OCI-LY3 (cell line): ENCODE data around the gene CBX1.
A peak's percentile ranks its signal among the peaks of the same experiment; 100 is the strongest.

Experiments used
- H2AFZ ChIP-seq: fragments of 200-600, 300-600 bp; shearing (Covaris generic); 2 replicates; pipeline ENCODE4 v1.6.0; 2014; ENCODE audit warnings: antibody characterized with exemption, low read depth, low read length
- H3K27ac ChIP-seq: fragments of 200-600, 300-600 bp; sonication (generic); 2 replicates; pipeline ENCODE4 v1.5.1; 2014; ENCODE audit warnings: mild to moderate bottlenecking, low read length, moderate library complexity, mixed read lengths
- H3K27me3 ChIP-seq: fragments of 200-600, 300-600 bp; sonication (generic); 2 replicates; pipeline ENCODE4 v1.6.1; 2014; ENCODE audit warnings: low read depth, low read length, mixed read lengths
- H3K36me3 ChIP-seq: fragments of 200-600, 300-600 bp; sonication (generic); replicated peaks from 2 replicates; pipeline ENCODE3; 2014; ENCODE audit warnings: low read depth, low read length, mixed read lengths
- H3K4me1 ChIP-seq: fragments of 300-600, 200-600 bp; sonication (generic); 2 replicates; pipeline ENCODE4 v1.6.1; 2014; ENCODE audit warnings: low read length, mixed read lengths
- H3K4me2 ChIP-seq: fragments of 200-600, 300-600 bp; sonication (generic); 2 replicates; pipeline ENCODE4 v1.6.1; 2014; ENCODE audit warnings: low read length, mixed read lengths
- H3K4me3 ChIP-seq: fragments of 300-600, 200-600 bp; sonication (generic); 2 replicates; pipeline ENCODE4 v1.5.1; 2014; ENCODE audit warnings: antibody characterized with exemption, mild to moderate bottlenecking, low read length, moderate library complexity
- H3K79me2 ChIP-seq: fragments of 300-600, 200-600 bp; shearing (Covaris generic); 2 replicates; pipeline ENCODE4 v1.6.1; 2014; ENCODE audit warnings: mild to moderate bottlenecking, low read length, mixed read lengths
- H3K9ac ChIP-seq: fragments of 300-600, 200-600 bp; shearing (Covaris generic); 2 replicates; pipeline ENCODE4 v1.6.0; 2014; ENCODE audit warnings: mild to moderate bottlenecking, low read length, moderate library complexity
- H3K9me3 ChIP-seq: fragments of 200-600, 300-600 bp; shearing (Covaris generic); 2 replicates; pipeline ENCODE4 v1.6.1; 2014; ENCODE audit warnings: low read length, mixed read lengths; ENCODE audit not compliant: insufficient read depth
- H4K20me1 ChIP-seq: fragments of 200-600, 300-600 bp; sonication (generic); 2 replicates; pipeline ENCODE4 v1.6.1; 2016; ENCODE audit warnings: low read length, mixed read lengths; ENCODE audit not compliant: insufficient read depth
- CTCF ChIP-seq: fragments of 200-600, 300-600 bp; sonication (generic); IDR thresholded peaks from 2 replicates; pipeline ENCODE4 v1.5.1; 2014; ENCODE audit warnings: antibody characterized with exemption, low read length, low read depth
- EZH2phosphoT487 ChIP-seq: fragments of 200-600 bp; shearing (Covaris generic); IDR thresholded peaks from 2 replicates; pipeline ENCODE4 v1.6.1; 2018; ENCODE audit warnings: antibody characterized with exemption, mixed run types, low read depth

CBX1 gene

GRCh38 chr17:48131216-48131824 is 30.0 kb upstream of the CBX1 start:
- H3K9me3 ChIP-seq = no peaks in the 10 kb centered on the region
- no peaks in the 10 kb centered on the region for H3K79me2 ChIP-seq
- no peak overlapping the region for H2AFZ ChIP-seq
- no peak overlapping the region for H3K27ac ChIP-seq
- no peak overlapping the region for H3K4me3 ChIP-seq
- H4K20me1 ChIP-seq = no peaks in the 10 kb centered on the region
- H3K4me1 ChIP-seq = no peaks in the 10 kb centered on the region
- H3K36me3 ChIP-seq = peaks cover 12% of the 10 kb centered on the region
- H3K27me3 ChIP-seq = no peaks in the 10 kb centered on the region
- H3K4me2 ChIP-seq = no peak overlapping the region
- no peak overlapping the region for H3K9ac ChIP-seq
- no peak for TF ChIP-seq EZH2phosphoT487
- peak; percentile 92 for TF ChIP-seq CTCF

- Histone ChIP-seq H4K20me1 (no peaks in the 10 kb centered on the region), H3K4me2 (no peak overlapping the region), H3K4me1 (no peaks in the 10 kb centered on the region), H3K27ac (no peak overlapping the region), H3K9ac (no peak overlapping the region), H3K4me3 (no peak overlapping the region), H3K9me3 (no peaks in the 10 kb centered on the region), H2AFZ (no peak overlapping the region), H3K36me3 (peaks cover 19% of the 10 kb centered on the region), H3K79me2 (no peaks in the 10 kb centered on the region), H3K27me3 (no peaks in the 10 kb centered on the region)
- no peak for TF ChIP-seq CTCF
- no peak for TF ChIP-seq EZH2phosphoT487
These were observed 28.7 kb upstream of the CBX1 start for GRCh38 chr17:48129981-48130380.

DNA sequence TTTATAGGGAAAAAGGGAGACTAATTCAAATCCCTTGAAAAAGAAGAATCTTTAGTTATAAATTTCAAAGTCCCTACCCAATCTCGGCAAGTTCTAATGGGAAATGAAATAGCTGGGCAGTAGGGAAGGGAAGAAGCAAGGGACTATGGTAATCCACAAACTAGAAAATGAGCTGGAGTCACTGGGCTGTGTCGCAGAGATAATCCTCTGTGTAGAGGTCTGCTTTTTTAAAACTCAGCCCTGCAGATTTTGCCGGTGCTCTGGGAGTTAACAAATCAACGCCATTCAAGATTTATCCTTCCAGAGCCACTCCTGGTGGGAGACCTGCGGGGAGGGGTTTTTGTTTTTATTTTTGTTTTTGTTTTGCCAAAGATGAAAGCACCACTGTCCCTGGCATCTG is 27.1 kb upstream of the CBX1 start:
- no peaks in the 10 kb centered on the region for H3K79me2 ChIP-seq
- H3K9ac ChIP-seq = no peak overlapping the region
- no peaks in the 10 kb centered on the region for H3K9me3 ChIP-seq
- H2AFZ ChIP-seq = no peak overlapping the region
- H3K36me3 ChIP-seq = peaks cover 25% of the 10 kb centered on the region
- H3K4me1 ChIP-seq = no peaks in the 10 kb centered on the region
- H3K4me3 ChIP-seq = no peak overlapping the region
- H3K27me3 ChIP-seq = no peaks in the 10 kb centered on the region
- H3K27ac ChIP-seq = no peak overlapping the region
- H3K4me2 ChIP-seq = no peak overlapping the region
- no peaks in the 10 kb centered on the region for H4K20me1 ChIP-seq
- TF ChIP-seq EZH2phosphoT487 (no peak), CTCF (no peak)

DNA sequence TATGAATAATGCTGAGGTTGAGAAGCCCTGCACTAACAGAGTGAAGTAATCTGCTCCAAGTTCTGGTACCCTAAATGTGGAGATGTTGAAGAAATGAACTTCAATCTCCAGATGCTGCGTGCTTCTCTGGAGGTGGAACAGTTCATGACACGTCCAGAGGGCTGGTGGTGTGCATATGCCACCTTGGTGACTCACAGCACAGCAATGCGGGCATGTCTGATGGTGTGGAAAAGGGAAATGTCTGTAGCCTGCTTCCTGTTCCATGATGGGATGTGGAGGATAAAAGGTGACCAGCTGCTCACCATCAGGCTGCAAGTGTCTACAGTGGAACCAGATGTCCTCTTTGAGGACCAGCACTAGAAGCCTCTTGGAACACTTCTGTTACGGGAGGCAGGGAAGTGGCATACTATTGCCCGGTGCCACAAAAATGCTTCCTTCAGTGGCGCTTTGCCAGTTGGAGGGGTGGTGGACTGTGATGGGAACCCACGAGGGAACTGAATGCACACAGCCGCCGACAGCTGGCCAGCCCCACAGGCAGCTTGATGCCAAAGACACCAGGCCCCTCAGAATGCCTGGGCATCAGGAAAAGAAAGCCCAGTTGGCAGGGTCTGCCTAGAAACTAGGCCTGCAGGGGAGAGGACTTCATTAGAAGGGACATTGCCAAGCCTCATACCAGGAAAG is 26.2 kb upstream of the CBX1 start:
- no peak for TF ChIP-seq CTCF
- no peak for TF ChIP-seq EZH2phosphoT487
- no peaks in the 10 kb centered on the region; the same call in 1 of the 2 replicates for H4K20me1 ChIP-seq
- no peaks in the 10 kb centered on the region for H3K4me1 ChIP-seq
- no peak overlapping the region for H3K4me3 ChIP-seq
- peaks cover 34% of the 10 kb centered on the region for H3K36me3 ChIP-seq
- H3K9ac ChIP-seq = no peak overlapping the region
- H3K27ac ChIP-seq = no peak overlapping the region
- no peak overlapping the region for H2AFZ ChIP-seq
- H3K4me2 ChIP-seq = no peak overlapping the region
- no peaks in the 10 kb centered on the region for H3K9me3 ChIP-seq
- no peaks in the 10 kb centered on the region for H3K79me2 ChIP-seq
- no peaks in the 10 kb centered on the region for H3K27me3 ChIP-seq
